ENCODE data around the gene NKAIN2. TPM values are rescaled to one million over a fixed set of nuclear protein-coding genes. Genes with fewer than 3 reads are reported as not detected.

The NKAIN2 gene
- total RNA-seq, 1 donor from 2014 or later: 0.56 TPM

DNA sequence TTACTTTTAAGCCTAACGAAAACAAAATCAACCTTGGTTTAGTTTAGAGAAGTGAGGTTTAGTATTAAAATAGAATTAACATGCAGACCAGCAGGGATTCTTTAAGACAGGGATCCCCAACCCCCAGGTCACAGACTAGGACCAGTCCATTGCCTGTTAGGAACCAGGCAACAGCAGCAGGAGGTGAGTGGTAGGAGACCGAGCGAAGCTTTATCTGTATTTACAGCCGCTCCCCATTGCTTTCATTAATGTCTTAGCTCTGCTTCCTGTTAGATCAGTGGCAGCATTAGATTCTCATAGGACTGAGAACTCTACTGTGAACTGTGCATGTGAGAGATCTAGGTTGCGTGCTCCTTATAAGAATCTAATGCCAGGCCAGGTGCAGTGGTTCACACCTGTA, 225.9 kb downstream of the NKAIN2 start:
- Mint-ChIP-seq H3K27me3 (ENCODE audit: unreplicated experiment) (peaks cover 1% of the 10 kb centered on the region), H3K9me3 (ENCODE audit: unreplicated experiment) (no peaks in the 10 kb centered on the region), H3K4me1 (ENCODE audit: low read depth, unreplicated experiment) (no peaks in the 10 kb centered on the region), H3K4me3 (ENCODE audit: unreplicated experiment) (no peak overlapping the region), H3K36me3 (ENCODE audit: unreplicated experiment) (no peaks in the 10 kb centered on the region), H3K27ac (ENCODE audit: unreplicated experiment) (no peak overlapping the region)
- DNase-seq: no peak
- TF ChIP-seq, protein P1, sequence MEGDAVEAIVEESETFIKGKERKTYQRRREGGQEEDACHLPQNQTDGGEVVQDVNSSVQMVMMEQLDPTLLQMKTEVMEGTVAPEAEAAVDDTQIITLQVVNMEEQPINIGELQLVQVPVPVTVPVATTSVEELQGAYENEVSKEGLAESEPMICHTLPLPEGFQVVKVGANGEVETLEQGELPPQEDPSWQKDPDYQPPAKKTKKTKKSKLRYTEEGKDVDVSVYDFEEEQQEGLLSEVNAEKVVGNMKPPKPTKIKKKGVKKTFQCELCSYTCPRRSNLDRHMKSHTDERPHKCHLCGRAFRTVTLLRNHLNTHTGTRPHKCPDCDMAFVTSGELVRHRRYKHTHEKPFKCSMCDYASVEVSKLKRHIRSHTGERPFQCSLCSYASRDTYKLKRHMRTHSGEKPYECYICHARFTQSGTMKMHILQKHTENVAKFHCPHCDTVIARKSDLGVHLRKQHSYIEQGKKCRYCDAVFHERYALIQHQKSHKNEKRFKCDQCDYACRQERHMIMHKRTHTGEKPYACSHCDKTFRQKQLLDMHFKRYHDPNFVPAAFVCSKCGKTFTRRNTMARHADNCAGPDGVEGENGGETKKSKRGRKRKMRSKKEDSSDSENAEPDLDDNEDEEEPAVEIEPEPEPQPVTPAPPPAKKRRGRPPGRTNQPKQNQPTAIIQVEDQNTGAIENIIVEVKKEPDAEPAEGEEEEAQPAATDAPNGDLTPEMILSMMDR (IDR thresholded peaks at IDR 0.05; ENCODE audit: partially characterized antibody, unreplicated experiment): no peak

DNA sequence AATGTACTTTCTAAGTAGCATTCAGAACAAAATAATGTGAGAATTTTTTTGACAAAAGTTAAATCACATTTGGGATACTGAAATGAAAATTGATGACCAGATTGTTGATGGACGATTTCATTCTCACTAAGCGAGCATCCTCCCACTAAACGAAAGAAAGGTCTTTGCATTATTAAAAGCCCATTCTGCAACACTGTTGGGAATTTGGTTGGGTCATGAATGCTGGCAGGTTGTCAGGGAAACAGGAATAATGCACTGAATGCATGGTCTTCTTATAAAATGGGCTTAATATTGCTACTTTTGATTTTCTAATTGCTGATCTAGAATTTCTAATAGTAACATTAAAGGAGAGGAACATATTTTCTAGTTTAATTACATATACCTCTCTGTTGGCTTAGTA, 229.8 kb downstream of the NKAIN2 start:
- no peak for DNase-seq
- Mint-ChIP-seq H3K9me3 (ENCODE audit: unreplicated experiment) (no peaks in the 10 kb centered on the region), H3K27ac (ENCODE audit: unreplicated experiment) (no peak overlapping the region), H3K27me3 (ENCODE audit: unreplicated experiment) (no peaks in the 10 kb centered on the region), H3K36me3 (ENCODE audit: unreplicated experiment) (no peaks in the 10 kb centered on the region), H3K4me1 (ENCODE audit: low read depth, unreplicated experiment) (no peaks in the 10 kb centered on the region), H3K4me3 (ENCODE audit: unreplicated experiment) (no peak overlapping the region)
- TF ChIP-seq, protein P1 (IDR thresholded peaks at IDR 0.05; ENCODE audit: partially characterized antibody, unreplicated experiment): no peak

DNA sequence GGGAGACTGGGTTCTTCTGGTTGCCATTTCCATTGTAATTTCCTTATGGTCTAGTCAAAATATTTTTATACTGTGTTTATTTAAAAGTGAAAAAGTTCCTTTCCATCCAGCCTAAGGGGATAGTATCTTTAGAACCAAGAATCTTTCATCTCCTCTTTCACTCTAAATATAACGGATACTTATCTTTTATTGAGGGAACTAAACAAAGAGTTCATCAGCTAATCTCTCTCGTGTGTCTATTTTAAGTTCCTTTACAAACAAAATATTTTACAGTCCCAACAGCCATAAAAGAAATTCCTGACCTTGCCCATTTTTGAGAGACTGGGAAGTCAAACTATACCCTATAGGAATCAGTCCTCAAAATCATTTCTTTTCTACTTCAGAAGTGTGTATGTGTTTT, 232.7 kb downstream of the NKAIN2 start:
- H3K9me3 Mint-ChIP-seq (ENCODE audit: unreplicated experiment): no peaks in the 10 kb centered on the region
- H3K4me1 Mint-ChIP-seq (ENCODE audit: low read depth, unreplicated experiment): no peaks in the 10 kb centered on the region
- H3K4me3 Mint-ChIP-seq (ENCODE audit: unreplicated experiment): no peak overlapping the region
- no peak overlapping the region for H3K27ac Mint-ChIP-seq (ENCODE audit: unreplicated experiment)
- DNase-seq: no peak
- H3K27me3 Mint-ChIP-seq (ENCODE audit: unreplicated experiment): no peaks in the 10 kb centered on the region
- TF ChIP-seq, protein P1 (IDR thresholded peaks at IDR 0.05; ENCODE audit: partially characterized antibody, unreplicated experiment): no peak
- H3K36me3 Mint-ChIP-seq (ENCODE audit: unreplicated experiment): no peaks in the 10 kb centered on the region

DNA sequence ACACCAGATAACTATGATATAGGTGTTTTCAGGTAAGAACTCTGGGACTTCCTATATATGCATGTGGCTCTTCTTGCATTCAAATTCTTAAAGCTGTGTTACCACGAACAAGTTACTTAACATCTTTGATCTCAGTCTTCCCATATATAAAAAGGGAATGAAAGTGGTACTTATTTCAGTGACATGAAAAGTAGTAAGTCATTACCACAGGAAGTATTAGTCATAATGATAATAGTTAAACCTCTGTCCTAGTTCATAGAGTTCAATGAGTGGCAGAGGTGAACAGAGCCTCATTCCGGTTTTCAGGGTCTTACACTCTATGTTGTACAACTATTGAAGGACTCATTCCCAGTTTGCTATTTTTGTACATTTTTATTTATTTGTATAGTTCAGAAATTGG, 237.0 kb downstream of the NKAIN2 start:
- Mint-ChIP-seq H3K27me3 (ENCODE audit: unreplicated experiment) (no peaks in the 10 kb centered on the region), H3K36me3 (ENCODE audit: unreplicated experiment) (no peaks in the 10 kb centered on the region), H3K4me1 (ENCODE audit: low read depth, unreplicated experiment) (no peaks in the 10 kb centered on the region), H3K27ac (ENCODE audit: unreplicated experiment) (no peak overlapping the region), H3K9me3 (ENCODE audit: unreplicated experiment) (no peaks in the 10 kb centered on the region), H3K4me3 (ENCODE audit: unreplicated experiment) (no peak overlapping the region)
- TF ChIP-seq, protein P1 (IDR thresholded peaks at IDR 0.05; ENCODE audit: partially characterized antibody, unreplicated experiment): no peak
- DNase-seq: no peak

DNA sequence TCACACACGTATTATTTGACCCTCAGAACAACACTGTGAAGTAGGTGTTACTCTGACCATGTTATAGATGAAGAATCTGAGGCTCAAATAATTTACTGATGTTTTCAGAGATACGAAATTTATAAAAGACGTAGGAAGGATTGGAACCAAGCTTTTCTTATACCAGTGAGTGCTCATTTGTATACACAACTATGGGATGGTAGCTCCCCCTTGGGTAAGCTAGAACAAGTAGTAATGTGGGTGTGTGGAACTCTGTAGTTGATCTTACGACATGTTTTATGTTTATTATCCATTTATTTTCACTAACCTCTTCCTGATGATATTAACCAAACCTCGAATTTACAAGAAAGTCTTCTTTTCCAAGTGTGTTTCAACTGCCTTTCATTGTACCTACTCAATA, 248.5 kb downstream of the NKAIN2 start:
- no peak for DNase-seq
- TF ChIP-seq, protein P1 (IDR thresholded peaks at IDR 0.05; ENCODE audit: partially characterized antibody, unreplicated experiment): no peak
- Mint-ChIP-seq H3K9me3 (ENCODE audit: unreplicated experiment) (no peaks in the 10 kb centered on the region), H3K27me3 (ENCODE audit: unreplicated experiment) (peaks cover 2% of the 10 kb centered on the region), H3K4me3 (ENCODE audit: unreplicated experiment) (no peak overlapping the region), H3K4me1 (ENCODE audit: low read depth, unreplicated experiment) (peaks cover 12% of the 10 kb centered on the region), H3K36me3 (ENCODE audit: unreplicated experiment) (no peaks in the 10 kb centered on the region), H3K27ac (ENCODE audit: unreplicated experiment) (no peak overlapping the region)

All from glutamatergic neuron (in vitro differentiated cells).